Measurements from ENCODE around the gene CALB2. TPM values are rescaled to one million over a fixed set of nuclear protein-coding genes. Genes with fewer than 3 reads are reported as not detected.

CALB2 gene
- total RNA-seq, 1 experiment from 2014 or later = 0.85 TPM

DNA sequence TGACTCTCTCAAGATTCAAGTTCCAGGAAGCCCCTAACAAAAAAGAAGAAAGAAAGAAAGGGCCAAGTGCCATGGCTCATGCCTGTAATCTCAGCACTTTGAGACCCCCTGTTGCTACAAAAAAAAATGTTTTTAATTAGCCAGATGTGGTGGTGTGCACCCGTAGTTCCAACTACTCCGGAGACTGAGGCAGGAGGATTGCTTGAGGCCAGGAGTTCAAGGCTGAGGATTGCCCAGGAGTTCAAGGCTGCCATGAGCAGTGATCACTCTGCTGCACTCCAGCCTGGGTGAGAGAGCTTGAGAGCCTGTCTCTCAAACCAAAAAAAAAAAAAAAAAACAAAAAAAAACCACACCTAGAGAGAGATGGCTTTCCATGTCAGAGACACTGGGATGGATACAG lies 64.5 kb downstream of the CALB2 start:
- H3K27ac ChIP-seq (ENCODE audit: insufficient read length, low read depth, low read length) = no peak overlapping the region
- H4K91ac ChIP-seq (ENCODE audit: insufficient read length, low read depth, low read length) = no peak overlapping the region
- no peak overlapping the region for H3K18ac ChIP-seq (ENCODE audit: insufficient read length, low read depth, low read length)
- H3K9me3 ChIP-seq (ENCODE audit: control insufficient read depth, low read depth, low read length) = no peaks in the 10 kb centered on the region
- H2BK15ac ChIP-seq (ENCODE audit: low read depth, low read length) = no peak overlapping the region
- H4K20me1 ChIP-seq (ENCODE audit: control insufficient read depth, insufficient read depth, insufficient read length) = no peaks in the 10 kb centered on the region
- H2BK20ac ChIP-seq (ENCODE audit: low read depth, low read length, poor library complexity, severe bottlenecking) = no peak overlapping the region
- no peaks in the 10 kb centered on the region for H3K23me2 ChIP-seq (ENCODE audit: insufficient read length, low read depth, low read length, poor library complexity, severe bottlenecking)
- H3K79me1 ChIP-seq (ENCODE audit: insufficient read depth, low read depth, low read length, poor library complexity, severe bottlenecking) = no peaks in the 10 kb centered on the region
- H3K4me2 ChIP-seq (ENCODE audit: insufficient read depth, insufficient read length, low read length) = no peak overlapping the region
- no peaks in the 10 kb centered on the region for H3K79me2 ChIP-seq (ENCODE audit: insufficient read depth, low read length)
- TF ChIP-seq, protein P1, sequence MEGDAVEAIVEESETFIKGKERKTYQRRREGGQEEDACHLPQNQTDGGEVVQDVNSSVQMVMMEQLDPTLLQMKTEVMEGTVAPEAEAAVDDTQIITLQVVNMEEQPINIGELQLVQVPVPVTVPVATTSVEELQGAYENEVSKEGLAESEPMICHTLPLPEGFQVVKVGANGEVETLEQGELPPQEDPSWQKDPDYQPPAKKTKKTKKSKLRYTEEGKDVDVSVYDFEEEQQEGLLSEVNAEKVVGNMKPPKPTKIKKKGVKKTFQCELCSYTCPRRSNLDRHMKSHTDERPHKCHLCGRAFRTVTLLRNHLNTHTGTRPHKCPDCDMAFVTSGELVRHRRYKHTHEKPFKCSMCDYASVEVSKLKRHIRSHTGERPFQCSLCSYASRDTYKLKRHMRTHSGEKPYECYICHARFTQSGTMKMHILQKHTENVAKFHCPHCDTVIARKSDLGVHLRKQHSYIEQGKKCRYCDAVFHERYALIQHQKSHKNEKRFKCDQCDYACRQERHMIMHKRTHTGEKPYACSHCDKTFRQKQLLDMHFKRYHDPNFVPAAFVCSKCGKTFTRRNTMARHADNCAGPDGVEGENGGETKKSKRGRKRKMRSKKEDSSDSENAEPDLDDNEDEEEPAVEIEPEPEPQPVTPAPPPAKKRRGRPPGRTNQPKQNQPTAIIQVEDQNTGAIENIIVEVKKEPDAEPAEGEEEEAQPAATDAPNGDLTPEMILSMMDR (conservative IDR thresholded peaks at IDR 0.05) = no peak
- H3K4ac ChIP-seq (ENCODE audit: low read depth, low read length) = no peak overlapping the region
- no peak overlapping the region for H3K27ac Mint-ChIP-seq
- H3K27me3 Mint-ChIP-seq (ENCODE audit: low read depth) = peaks cover 44% of the 10 kb centered on the region
- H4K5ac ChIP-seq (ENCODE audit: insufficient read length, low read depth, low read length) = no peak overlapping the region
- H3K56ac ChIP-seq (ENCODE audit: insufficient read length, low read depth, low read length) = no peak overlapping the region
- H3K4me3 Mint-ChIP-seq = no peak overlapping the region
- no peak overlapping the region for H2BK12ac ChIP-seq (ENCODE audit: insufficient read length, low read depth, low read length)
- H2BK120ac ChIP-seq (ENCODE audit: low read depth, low read length, poor library complexity, severe bottlenecking) = no peak overlapping the region
- H4K8ac ChIP-seq (replicated peaks; ENCODE audit: insufficient read length, low read depth, low read length) = no peak overlapping the region
- no peak overlapping the region for H2AFZ ChIP-seq (ENCODE audit: low read length)
- no peaks in the 10 kb centered on the region for H3K27me3 ChIP-seq (ENCODE audit: insufficient read depth, low read length)
- H3K36me3 Mint-ChIP-seq (ENCODE audit: insufficient read depth in 1 of 3, low read depth in 3 of 3) = peaks cover 0 to 2% (median 0%) of the 10 kb centered on the region in 3 experiments; a peak in 1 of 7 replicates
- H3K9ac ChIP-seq (ENCODE audit: extremely low read depth, insufficient read length, low read length) = no peak overlapping the region
- no peak for DNase-seq
- H3K4me1 ChIP-seq (ENCODE audit: insufficient read depth, low read length) = no peaks in the 10 kb centered on the region
- no peak overlapping the region for H3K14ac ChIP-seq (ENCODE audit: insufficient read depth, low read length)
- H2BK5ac ChIP-seq (ENCODE audit: insufficient read length, low read length) = no peak overlapping the region
- H3K23ac ChIP-seq (ENCODE audit: insufficient read length, low read depth, low read length) = no peak overlapping the region
- H2AK5ac ChIP-seq (ENCODE audit: insufficient read length, low read length) = no peak overlapping the region
- H3K9me3 Mint-ChIP-seq = no peaks in the 10 kb centered on the region; a peak in 2 of 5 replicates
- H3K4me1 Mint-ChIP-seq = peaks cover 15 to 19% of the 10 kb centered on the region in 2 experiments
- WGBS (ENCODE audit: extremely low coverage, insufficient read length, low lambda C conversion rate) = no CpG with 5 or more reads among the region's 2 CpGs
- H3T11ph ChIP-seq (ENCODE audit: low read length) = no peak overlapping the region
